Duodenal mucosa (tissue), 2 donors: ENCODE results near the gene CLN5.

Experiments
- H3K27ac ChIP-seq: one replicate; pipeline ENCODE4 v1.7.0; 2013; ENCODE audit warnings: low read depth, low read length
- H3K27me3 ChIP-seq, 2 donors: one replicate each; pipeline ENCODE4 v1.7.0; 2013; ENCODE audit warnings: low read length in 2 of 2, control low read depth in 1 of 2; ENCODE audit not compliant: insufficient read depth in 2 of 2, control insufficient read depth in 1 of 2
- H3K36me3 ChIP-seq, 2 donors: one replicate each; pipeline ENCODE4 v1.7.0; 2013; ENCODE audit warnings: low read length in 2 of 2, control low read depth in 1 of 2; ENCODE audit not compliant: insufficient read depth in 2 of 2, control insufficient read depth in 1 of 2
- H3K4me1 ChIP-seq, 2 donors: one replicate each; pipeline ENCODE4 v1.7.0; 2013; ENCODE audit warnings: low read length in 2 of 2, control low read depth in 1 of 2; ENCODE audit not compliant: insufficient read depth in 2 of 2, control insufficient read depth in 1 of 2
- H3K4me3 ChIP-seq, 2 donors: one replicate each; pipeline ENCODE4 v1.7.0; 2013; ENCODE audit warnings: low read length in 2 of 2, low read depth in 1 of 2
- H3K9ac ChIP-seq, 2 donors: one replicate each; pipeline ENCODE4 v1.7.0; 2013; ENCODE audit warnings: low read length in 2 of 2, low read depth in 1 of 2
- H3K9me3 ChIP-seq, 2 donors: one replicate each; pipeline ENCODE4 v1.7.0; 2013; ENCODE audit warnings: low read length in 2 of 2, control low read depth in 1 of 2; ENCODE audit not compliant: control insufficient read depth in 1 of 2

The CLN5 gene

GRCh38 chr13:77031656-77032243 lies 39.9 kb downstream of the CLN5 start:
- no peaks in the 10 kb centered on the region for H3K9me3 ChIP-seq
- H3K4me3 ChIP-seq = no peak overlapping the region
- H3K27ac ChIP-seq = no peak overlapping the region
- no peaks in the 10 kb centered on the region for H3K4me1 ChIP-seq
- no peak overlapping the region for H3K9ac ChIP-seq
- no peaks in the 10 kb centered on the region for H3K36me3 ChIP-seq
- no peaks in the 10 kb centered on the region for H3K27me3 ChIP-seq

- Histone ChIP-seq H3K9ac (no peak overlapping the region), H3K9me3 (no peaks in the 10 kb centered on the region), H3K27me3 (no peaks in the 10 kb centered on the region), H3K36me3 (no peaks in the 10 kb centered on the region), H3K4me3 (no peak overlapping the region), H3K27ac (no peak overlapping the region), H3K4me1 (no peaks in the 10 kb centered on the region)
Observed at GRCh38 chr13:77033717-77034302, 41.9 kb downstream of the CLN5 start.

DNA sequence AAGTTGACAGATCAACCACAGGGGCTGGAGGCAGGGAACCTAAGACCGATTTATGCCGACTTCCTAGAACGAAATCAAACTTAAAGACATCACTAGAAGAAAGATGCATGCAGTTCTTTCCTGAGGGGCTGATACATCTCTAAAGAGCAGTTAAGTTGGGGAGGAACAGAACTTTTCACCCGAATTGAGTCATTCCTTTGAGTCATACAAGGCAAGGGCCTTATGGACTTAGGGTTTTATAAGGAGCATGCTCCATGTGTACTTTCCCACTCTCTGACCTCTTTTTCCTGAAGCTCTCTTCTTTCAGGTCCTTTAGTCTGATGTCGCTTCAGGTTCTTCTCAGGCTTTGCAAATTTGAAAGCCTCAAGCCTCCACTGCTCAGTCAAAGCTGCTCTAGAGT lies 43.0 kb downstream of the CLN5 start:
- H3K9ac ChIP-seq = no peak overlapping the region
- H3K9me3 ChIP-seq = no peaks in the 10 kb centered on the region
- no peaks in the 10 kb centered on the region for H3K36me3 ChIP-seq
- H3K27me3 ChIP-seq = no peaks in the 10 kb centered on the region
- H3K4me3 ChIP-seq = no peak overlapping the region
- no peaks in the 10 kb centered on the region for H3K4me1 ChIP-seq
- H3K27ac ChIP-seq = no peak overlapping the region

DNA sequence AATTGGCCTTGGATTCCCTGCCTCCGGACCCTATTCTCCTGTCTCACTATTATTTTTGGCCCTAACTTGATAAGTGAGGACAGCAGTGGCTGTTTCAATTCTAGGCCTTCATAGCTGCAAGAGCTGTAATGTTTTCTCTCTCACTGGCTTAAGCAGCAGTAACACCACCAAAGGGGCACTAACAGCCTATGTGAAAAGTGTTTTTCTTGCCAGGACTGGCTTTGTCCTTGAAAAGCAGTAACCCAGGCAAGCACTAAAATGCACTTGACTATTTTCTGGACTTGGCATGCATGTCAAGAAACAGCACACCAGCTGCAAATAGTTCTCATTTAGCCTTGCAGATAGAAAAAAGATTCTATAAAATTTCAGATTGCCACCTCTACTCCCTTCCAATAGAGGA lies 44.4 kb downstream of the CLN5 start:
- Histone ChIP-seq H3K27me3 (no peaks in the 10 kb centered on the region), H3K27ac (no peak overlapping the region), H3K4me3 (no peak overlapping the region), H3K4me1 (no peaks in the 10 kb centered on the region), H3K9ac (no peak overlapping the region), H3K36me3 (no peaks in the 10 kb centered on the region), H3K9me3 (no peaks in the 10 kb centered on the region)

DNA sequence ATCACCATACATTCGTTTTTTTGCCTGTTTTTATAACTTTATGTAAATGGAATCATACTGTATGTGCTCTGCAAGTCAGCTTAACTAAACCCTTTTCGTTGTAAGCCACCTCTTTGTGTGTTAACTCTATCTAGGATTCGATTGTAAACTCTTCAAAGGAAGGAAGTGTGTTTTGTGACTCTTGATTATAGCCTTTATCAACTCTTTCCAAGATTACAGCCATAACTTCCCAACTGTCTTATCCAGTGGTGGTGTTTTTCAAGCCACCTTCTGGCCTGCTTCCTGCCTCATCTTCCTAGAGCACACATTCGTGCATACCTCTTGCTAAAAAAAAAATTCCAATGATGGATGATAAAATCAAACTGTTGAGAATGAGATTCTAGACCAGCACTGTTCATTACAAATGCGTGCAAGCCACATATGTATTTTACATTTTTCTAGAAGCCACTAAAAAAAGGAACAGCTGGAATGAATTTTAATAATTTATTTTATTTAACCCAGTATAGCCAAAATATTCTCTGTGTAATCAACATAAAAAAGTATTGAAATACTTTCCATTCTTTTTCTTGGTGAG lies 47.1 kb downstream of the CLN5 start:
- Histone ChIP-seq H3K36me3 (no peaks in the 10 kb centered on the region), H3K27ac (no peak overlapping the region), H3K9ac (no peak overlapping the region), H3K4me3 (no peak overlapping the region), H3K4me1 (no peaks in the 10 kb centered on the region), H3K9me3 (no peaks in the 10 kb centered on the region), H3K27me3 (no peaks in the 10 kb centered on the region)

- Histone ChIP-seq H3K4me1 (no peaks in the 10 kb centered on the region), H3K4me3 (no peak overlapping the region), H3K36me3 (peaks cover 2 to 6% of the 10 kb centered on the region in 2 donors), H3K27me3 (no peaks in the 10 kb centered on the region), H3K9ac (no peak overlapping the region), H3K9me3 (no peaks in the 10 kb centered on the region), H3K27ac (no peak overlapping the region)
Observed at GRCh38 chr13:77040076-77040475, 48.2 kb downstream of the CLN5 start.

- Histone ChIP-seq H3K36me3 (peaks cover 5 to 9% of the 10 kb centered on the region in 2 donors), H3K9me3 (no peaks in the 10 kb centered on the region), H3K9ac (no peak overlapping the region), H3K27ac (no peak overlapping the region), H3K4me3 (no peak overlapping the region), H3K4me1 (no peaks in the 10 kb centered on the region), H3K27me3 (no peaks in the 10 kb centered on the region)
Observed at GRCh38 chr13:77040835-77041234, 49.0 kb downstream of the CLN5 start.

DNA sequence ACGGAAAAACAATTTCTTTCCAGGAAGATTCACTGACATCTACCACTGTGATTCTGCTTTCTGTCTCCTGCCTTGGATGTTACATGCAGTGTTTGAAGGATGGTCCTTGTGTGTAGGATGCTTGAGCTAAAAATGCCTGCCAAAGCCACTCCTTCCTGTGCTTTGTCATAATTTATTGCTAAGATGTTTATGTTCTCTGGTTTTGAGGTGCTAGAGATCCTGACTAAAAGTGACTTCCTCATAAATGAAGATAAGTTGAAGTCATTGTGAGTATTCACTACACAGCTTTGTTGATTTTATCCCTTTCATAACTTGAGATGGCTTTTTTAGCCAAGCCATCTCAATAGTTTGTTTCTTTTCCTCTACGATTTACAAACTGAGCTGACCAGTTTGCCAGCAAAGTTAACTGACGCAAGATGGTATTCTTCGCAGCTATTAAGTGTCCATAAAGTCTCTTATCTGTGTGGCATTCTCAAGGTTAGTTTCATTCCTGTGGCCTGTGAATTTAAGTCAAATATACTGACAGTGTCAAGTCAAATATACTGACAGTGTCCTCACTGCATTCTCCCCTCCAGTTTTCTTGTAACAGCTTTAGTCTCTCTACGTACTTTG lies 50.8 kb downstream of the CLN5 start:
- no peak overlapping the region for H3K4me3 ChIP-seq
- H3K9ac ChIP-seq = no peak overlapping the region
- no peaks in the 10 kb centered on the region for H3K9me3 ChIP-seq
- H3K27me3 ChIP-seq = no peaks in the 10 kb centered on the region
- no peak overlapping the region for H3K27ac ChIP-seq
- H3K36me3 ChIP-seq = peaks cover 5 to 12% of the 10 kb centered on the region in 2 donors
- H3K4me1 ChIP-seq = no peaks in the 10 kb centered on the region

DNA sequence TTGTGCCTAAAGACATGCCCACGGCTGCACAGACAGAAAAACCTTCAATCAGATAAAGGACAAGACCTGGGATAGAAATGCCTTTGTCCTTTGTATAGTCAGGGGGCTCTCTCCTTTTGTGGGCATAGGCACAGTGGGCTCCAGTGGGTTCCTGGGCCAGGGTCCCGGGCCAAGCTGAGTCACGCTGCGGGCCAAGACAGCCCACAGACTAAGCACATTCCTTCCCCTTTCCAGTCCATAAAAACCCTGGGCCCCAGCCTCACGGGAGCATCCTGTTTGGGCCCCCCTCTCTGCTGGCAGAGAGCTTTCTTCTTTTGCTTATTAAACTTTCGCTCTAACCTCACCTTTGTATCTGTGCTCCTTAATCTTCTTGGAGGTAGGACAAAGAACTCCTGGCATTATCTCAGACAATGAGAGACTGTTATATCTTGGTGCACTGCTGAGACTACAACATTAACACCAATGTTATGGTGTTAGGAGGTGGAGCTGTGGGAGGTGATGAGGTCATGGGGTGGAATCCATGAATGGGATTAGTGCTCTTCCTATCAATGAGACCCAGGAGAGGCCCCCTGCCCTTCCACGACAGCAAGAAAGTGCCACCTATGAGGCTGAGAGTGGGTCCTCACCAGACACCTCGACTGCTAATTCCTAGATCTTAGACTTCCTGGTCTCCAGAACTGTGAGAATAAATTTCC lies 55.9 kb downstream of the CLN5 start:
- Histone ChIP-seq H3K27ac (no peak overlapping the region), H3K9me3 (no peaks in the 10 kb centered on the region), H3K27me3 (no peaks in the 10 kb centered on the region), H3K4me1 (no peaks in the 10 kb centered on the region), H3K9ac (no peak overlapping the region), H3K36me3 (peaks cover 23 to 47% of the 10 kb centered on the region in 2 donors), H3K4me3 (no peak overlapping the region)

GRCh38 chr13:77048681-77049080 lies 56.8 kb downstream of the CLN5 start:
- Histone ChIP-seq H3K4me1 (no peaks in the 10 kb centered on the region), H3K4me3 (no peak overlapping the region), H3K27ac (no peak overlapping the region), H3K9me3 (no peaks in the 10 kb centered on the region), H3K36me3 (peaks cover 23 to 50% of the 10 kb centered on the region in 2 donors), H3K9ac (no peak overlapping the region), H3K27me3 (no peaks in the 10 kb centered on the region)
